G401 (cell line): ENCODE data around the gene ORM1. TPM values are rescaled to one million over a fixed set of nuclear protein-coding genes. Genes with fewer than 3 reads are reported as not detected.

ENCODE experiments used
- DNase-seq: peaks from one replicate; pipeline ENCODE4 v3.0.0-alpha.2; 2015; ENCODE audit warnings: low spot score
- in situ Hi-C: cut with HindIII; loops from 2 replicates; pipeline ENCODE4 v1.10.0; 2016; ENCODE audit warnings: low sequenced_read_pairs, mixed read lengths
- total RNA-seq: library from RNA; depleted of rRNA; stranded (reverse); fragments of >200 nt; shearing (Covaris generic); gene quantifications from 2 replicates; pipeline ENCODE4 v1.2.3, GENCODE V29; 2014

ORM1 gene
- total RNA-seq, 1 experiment from 2014 or later, result not detected

GRCh38 chr9:114336157-114336556, 13.3 kb downstream of the ORM1 start:
- in situ Hi-C loops, result no loop called here

GRCh38 chr9:114336699-114337395, 13.9 kb downstream of the ORM1 start:
- no peak for DNase-seq
- in situ Hi-C loops, result no loop called here

More at GRCh38 chr9:114336157-114336556, 13.3 kb downstream of the ORM1 start:
- no peak for DNase-seq

GRCh38 chr9:114338187-114338586, 15.3 kb downstream of the ORM1 start:
- in situ Hi-C loops, result no loop called here
- no peak for DNase-seq

GRCh38 chr9:114339130-114339908, 16.4 kb downstream of the ORM1 start:
- in situ Hi-C loops, result no loop called here
- peak; percentile 6 for DNase-seq

GRCh38 chr9:114341152-114341830, 18.4 kb downstream of the ORM1 start:
- no peak for DNase-seq
- in situ Hi-C loops, result no loop called here

- DNase-seq, result no peak
- in situ Hi-C loops, result no loop called here
These were observed 19.1 kb downstream of the ORM1 start for GRCh38 chr9:114341991-114342390.

GRCh38 chr9:114342755-114343440, 20.0 kb downstream of the ORM1 start:
- in situ Hi-C loops, result no loop called here

GRCh38 chr9:114343471-114344187, 20.7 kb downstream of the ORM1 start:
- DNase-seq, result no peak
- in situ Hi-C loops, result no loop called here

More at GRCh38 chr9:114342755-114343440, 20.0 kb downstream of the ORM1 start:
- DNase-seq, result no peak

GRCh38 chr9:114344188-114344566, 21.3 kb downstream of the ORM1 start:
- in situ Hi-C loops, result no loop called here
- DNase-seq, result no peak

GRCh38 chr9:114344692-114345091, 21.8 kb downstream of the ORM1 start:
- in situ Hi-C loops, result no loop called here
- DNase-seq, result peak; percentile 13

GRCh38 chr9:114345493-114346065, 22.7 kb downstream of the ORM1 start:
- in situ Hi-C loops, result no loop called here
- DNase-seq, result no peak

- no peak for DNase-seq
- in situ Hi-C loops, result no loop called here
These were observed 23.2 kb downstream of the ORM1 start for GRCh38 chr9:114346146-114346545.

GRCh38 chr9:114347675-114348074, 24.8 kb downstream of the ORM1 start:
- no peak for DNase-seq
- in situ Hi-C loops, result no loop called here

GRCh38 chr9:114348261-114348905, 25.5 kb downstream of the ORM1 start:
- DNase-seq, result no peak
- in situ Hi-C loops, result no loop called here

GRCh38 chr9:114348906-114349482, 26.1 kb downstream of the ORM1 start:
- DNase-seq, result peak; percentile 7
- in situ Hi-C loops, result no loop called here

- in situ Hi-C loops, result no loop called here
- DNase-seq, result no peak
These were observed 27.0 kb downstream of the ORM1 start for GRCh38 chr9:114349713-114350480.
